DOHH2 (cell line): ENCODE data around the gene STIM2.

ENCODE experiments used
- H3F3A ChIP-seq: fragments of 200-600 bp; sonication (generic), shearing (Covaris generic); 2 replicates; pipeline ENCODE4 v1.6.0; 2016; ENCODE audit warnings: antibody characterized with exemption, mild to moderate bottlenecking; ENCODE audit not compliant: control insufficient read depth, insufficient read depth
- H3K27ac ChIP-seq: fragments of 200-600 bp; sonication (generic); 2 replicates; pipeline ENCODE4 v1.5.1; 2014; ENCODE audit warnings: low read depth, mild to moderate bottlenecking, low read length, moderate library complexity
- H3K27me3 ChIP-seq: fragments of 200-600 bp; sonication (generic); 2 replicates; pipeline ENCODE4 v1.6.1; 2014; ENCODE audit warnings: mild to moderate bottlenecking, low read length, mixed read lengths; ENCODE audit not compliant: control insufficient read depth
- H3K36me3 ChIP-seq: fragments of 200-600 bp; sonication (generic); 2 replicates; pipeline ENCODE4 v1.6.1; 2014; ENCODE audit warnings: mild to moderate bottlenecking, low read length, moderate library complexity, mixed read lengths; ENCODE audit not compliant: control insufficient read depth
- H3K4me1 ChIP-seq: fragments of 200-600 bp; sonication (generic); 2 replicates; pipeline ENCODE4 v1.6.1; 2014; ENCODE audit warnings: mild to moderate bottlenecking, low read length, mixed read lengths; ENCODE audit not compliant: control insufficient read depth
- H3K4me2 ChIP-seq: fragments of 200-600 bp; sonication (generic); 2 replicates; pipeline ENCODE4 v1.6.0; 2014; ENCODE audit warnings: mild to moderate bottlenecking, low read length, moderate library complexity
- H3K4me3 ChIP-seq: fragments of 200-600 bp; sonication (generic); 2 replicates; pipeline ENCODE4 v1.5.1; 2014; ENCODE audit warnings: mild to moderate bottlenecking, low read length, mixed read lengths
- H3K79me2 ChIP-seq: fragments of 200-600 bp; sonication (generic); 2 replicates; pipeline ENCODE4 v1.6.1; 2014; ENCODE audit warnings: mild to moderate bottlenecking, low read length, mixed read lengths; ENCODE audit not compliant: control insufficient read depth
- H3K9me2 ChIP-seq: fragments of 200-600 bp; sonication (generic); replicated peaks from 2 replicates; pipeline ENCODE4 v1.6.1; 2014; ENCODE audit warnings: mild to moderate bottlenecking, low read length, mixed read lengths; ENCODE audit not compliant: control insufficient read depth
- H3K9me3 ChIP-seq: fragments of 200-600 bp; sonication (generic); 2 replicates; pipeline ENCODE4 v1.6.1; 2014; ENCODE audit warnings: antibody characterized with exemption, low read length, mixed read lengths; ENCODE audit not compliant: control insufficient read depth, insufficient read depth
- H4K20me1 ChIP-seq: fragments of 200-600 bp; sonication (generic); 2 replicates; pipeline ENCODE4 v1.6.0; 2014; ENCODE audit warnings: low read depth, mild to moderate bottlenecking, antibody characterized with exemption, low read length, moderate library complexity; ENCODE audit not compliant: control insufficient read depth, insufficient read depth
- EZH2phosphoT487 ChIP-seq: fragments of 200-600 bp; sonication (generic); IDR thresholded peaks from 2 replicates; pipeline ENCODE4 v1.6.1; 2017; ENCODE audit warnings: borderline replicate concordance, mild to moderate bottlenecking, antibody characterized with exemption, low read length, moderate library complexity, mixed read lengths
- TF ChIP-seq, protein P1 (sequence below): fragments of 200-600 bp; sonication (generic); IDR thresholded peaks from one replicate; pipeline ENCODE4 v1.5.1; 2014; ENCODE audit warnings: antibody characterized with exemption, mild to moderate bottlenecking, low read depth, low read length; ENCODE audit not compliant: poor library complexity, severe bottlenecking

Gene STIM2

DNA sequence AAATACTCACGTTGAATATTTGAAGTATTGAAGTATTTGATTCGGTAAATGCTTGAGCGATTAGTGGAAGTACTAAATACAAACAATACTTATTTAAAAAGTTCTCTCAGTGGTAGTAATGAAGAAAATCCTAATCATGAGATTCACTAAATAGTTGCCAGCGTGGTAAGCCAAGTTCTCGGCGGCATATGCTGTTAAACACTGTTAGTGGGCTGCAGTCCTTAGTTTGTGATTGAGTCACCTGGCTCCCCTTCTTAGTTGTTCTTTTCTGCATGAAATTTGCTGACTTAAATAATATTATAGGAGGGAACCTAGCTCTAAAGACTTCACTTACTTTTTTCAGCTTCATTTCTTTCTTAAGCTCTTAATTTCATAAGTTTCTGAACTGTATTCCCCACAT lies 51.4 kb downstream of the STIM2 start:
- H3K36me3 ChIP-seq: peaks cover 5% of the 10 kb centered on the region; the same call in 1 of the 2 replicates
- H3K79me2 ChIP-seq: peaks cover 96% of the 10 kb centered on the region
- H3K9me3 ChIP-seq: no peaks in the 10 kb centered on the region
- no peaks in the 10 kb centered on the region for H3F3A ChIP-seq
- no peaks in the 10 kb centered on the region for H3K9me2 ChIP-seq
- H3K27me3 ChIP-seq: no peaks in the 10 kb centered on the region
- H3K4me3 ChIP-seq: no peak overlapping the region
- no peak overlapping the region for H3K27ac ChIP-seq
- no peak overlapping the region for H3K4me2 ChIP-seq
- H3K4me1 ChIP-seq: peaks cover 23% of the 10 kb centered on the region
- TF ChIP-seq, protein P1, sequence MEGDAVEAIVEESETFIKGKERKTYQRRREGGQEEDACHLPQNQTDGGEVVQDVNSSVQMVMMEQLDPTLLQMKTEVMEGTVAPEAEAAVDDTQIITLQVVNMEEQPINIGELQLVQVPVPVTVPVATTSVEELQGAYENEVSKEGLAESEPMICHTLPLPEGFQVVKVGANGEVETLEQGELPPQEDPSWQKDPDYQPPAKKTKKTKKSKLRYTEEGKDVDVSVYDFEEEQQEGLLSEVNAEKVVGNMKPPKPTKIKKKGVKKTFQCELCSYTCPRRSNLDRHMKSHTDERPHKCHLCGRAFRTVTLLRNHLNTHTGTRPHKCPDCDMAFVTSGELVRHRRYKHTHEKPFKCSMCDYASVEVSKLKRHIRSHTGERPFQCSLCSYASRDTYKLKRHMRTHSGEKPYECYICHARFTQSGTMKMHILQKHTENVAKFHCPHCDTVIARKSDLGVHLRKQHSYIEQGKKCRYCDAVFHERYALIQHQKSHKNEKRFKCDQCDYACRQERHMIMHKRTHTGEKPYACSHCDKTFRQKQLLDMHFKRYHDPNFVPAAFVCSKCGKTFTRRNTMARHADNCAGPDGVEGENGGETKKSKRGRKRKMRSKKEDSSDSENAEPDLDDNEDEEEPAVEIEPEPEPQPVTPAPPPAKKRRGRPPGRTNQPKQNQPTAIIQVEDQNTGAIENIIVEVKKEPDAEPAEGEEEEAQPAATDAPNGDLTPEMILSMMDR: no peak
- TF ChIP-seq EZH2phosphoT487: no peak
- H4K20me1 ChIP-seq: peaks cover 8% of the 10 kb centered on the region; the same call in 1 of the 2 replicates

DNA sequence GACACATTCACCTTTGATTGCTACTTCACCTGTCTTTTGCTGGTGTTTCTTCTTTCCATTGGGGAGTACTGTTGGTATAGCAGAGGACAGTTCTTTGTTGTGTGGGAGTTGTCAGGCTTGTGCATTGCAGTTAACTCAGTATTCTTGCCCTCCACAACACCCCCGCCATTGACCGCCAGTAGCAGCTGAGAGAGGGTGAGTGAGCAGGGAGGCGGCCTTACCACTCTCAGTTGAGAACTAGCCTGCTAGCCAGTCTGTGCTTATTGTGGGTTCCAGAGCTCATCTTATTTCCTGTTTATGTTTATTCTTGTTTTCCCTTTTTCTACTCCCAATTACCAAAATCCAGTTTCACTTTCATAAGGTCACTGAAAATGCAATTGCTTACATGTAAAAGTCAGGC lies 52.2 kb downstream of the STIM2 start:
- Histone ChIP-seq H3K27me3 (no peaks in the 10 kb centered on the region), H3K9me2 (no peaks in the 10 kb centered on the region), H3F3A (no peaks in the 10 kb centered on the region), H3K27ac (no peak overlapping the region), H4K20me1 (peaks cover 7% of the 10 kb centered on the region; the same call in 1 of the 2 replicates), H3K79me2 (peaks cover 96% of the 10 kb centered on the region), H3K4me3 (no peak overlapping the region), H3K9me3 (no peaks in the 10 kb centered on the region), H3K36me3 (peaks cover 5% of the 10 kb centered on the region; the same call in 1 of the 2 replicates), H3K4me1 (peaks cover 15% of the 10 kb centered on the region), H3K4me2 (no peak overlapping the region)
- TF ChIP-seq, protein P1: no peak
- TF ChIP-seq EZH2phosphoT487: no peak

DNA sequence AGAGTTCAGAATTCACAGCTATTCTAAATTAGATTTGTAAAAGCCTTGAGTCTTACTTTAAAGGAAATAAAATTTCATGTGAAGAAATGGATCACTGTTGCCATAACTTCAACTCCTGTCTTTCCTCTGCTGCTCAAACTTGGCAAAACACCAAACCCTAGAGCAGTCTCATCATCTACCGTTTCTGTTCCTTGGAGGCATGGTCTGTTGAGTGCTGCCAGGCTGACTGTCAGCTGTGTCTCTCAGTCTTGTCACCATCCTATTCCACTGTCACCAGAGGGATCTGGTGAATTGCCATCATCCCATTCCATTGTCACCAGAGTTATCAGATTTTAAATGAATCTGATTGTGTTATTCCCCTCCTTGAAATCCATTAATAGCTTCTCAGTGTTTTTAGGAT lies 55.6 kb downstream of the STIM2 start:
- TF ChIP-seq, protein P1: no peak
- no peak for TF ChIP-seq EZH2phosphoT487
- Histone ChIP-seq H3K27me3 (no peaks in the 10 kb centered on the region), H4K20me1 (no peaks in the 10 kb centered on the region), H3K9me3 (no peaks in the 10 kb centered on the region), H3K4me2 (no peak overlapping the region), H3K27ac (no peak overlapping the region), H3K36me3 (peaks cover 33% of the 10 kb centered on the region), H3F3A (no peaks in the 10 kb centered on the region), H3K4me3 (no peak overlapping the region), H3K4me1 (0 out of 2 replicates have a peak, but pooled peaks cover 6% of the 10 kb centered on the region), H3K79me2 (peaks cover 76% of the 10 kb centered on the region), H3K9me2 (no peaks in the 10 kb centered on the region)
